ENCODE measurements around the gene STX16. TPM values are rescaled to one million over a fixed set of nuclear protein-coding genes. Genes with fewer than 3 reads are reported as not detected.

The STX16 gene
- total and polyA plus RNA-seq, 9 of the 15 experiments (the other 6 are each of a cell fraction or from before 2014, with no cell fraction given), result 4.4 to 43.5 (median 14.7) TPM

- Histone ChIP-seq H3K36me3 (ENCODE audit: control insufficient read depth, insufficient read depth, low read length) (no peaks in the 10 kb centered on the region; the same call in 2 of the 3 replicates), H2AFZ (ENCODE audit: low read depth, low read length) (no peak overlapping the region), H3K9me3 (replicated peaks; ENCODE audit: control insufficient read depth, insufficient read depth, low read depth, low read length) (no peaks in the 10 kb centered on the region), H3K79me2 (ENCODE audit: control insufficient read depth, insufficient read depth, low read length) (no peaks in the 10 kb centered on the region), H3K27ac (ENCODE audit: extremely low read depth, low read depth, low read length) (no peak overlapping the region), H4K20me1 (replicated peaks; ENCODE audit: control insufficient read depth, insufficient read depth, low read length) (no peaks in the 10 kb centered on the region), H3K4me2 (ENCODE audit: insufficient read depth, low read length) (no peak overlapping the region), H3K9ac (ENCODE audit: insufficient read depth in 1 of 2, low read depth in 2 of 2, low read length in 2 of 2) (no peak overlapping the region; a peak in 1 of 4 replicates), H3K4me3 (no peak overlapping the region), H3K27me3 (ENCODE audit: control insufficient read depth in 2 of 2, insufficient read depth in 2 of 2, low read length in 2 of 2) (no peaks in the 10 kb centered on the region), H3K4me1 (replicated peaks in 1 of 2; ENCODE audit: control insufficient read depth in 2 of 2, insufficient read depth in 2 of 2, low read length in 2 of 2) (peaks cover 3 to 19% of the 10 kb centered on the region in 2 experiments; a peak in 3 of 5 replicates), H3K9me1 (ENCODE audit: control insufficient read depth, insufficient read depth, low read length) (no peaks in the 10 kb centered on the region)
- BruUV-seq (replicated peaks), result no TSS peak
- DNase-seq (ENCODE audit: extremely low read depth in 1 of 4, low spot score in 3 of 4) (no peak), ATAC-seq (no peak), FAIRE-seq (no peak)
- intact Hi-C loops (cut with micrococcal nuclease) (no loop called here), in situ Hi-C loops (cut with MboI) (no loop called here)
- CTCF ChIA-PET (ENCODE audit: low intra/inter-chr PET ratio), result no interaction called here
- WGBS (ENCODE audit: insufficient coverage, low coverage, missing lambda C conversion rate), result 71% methylated on average over 17 of the region's 29 CpGs
- POLR2A ChIA-PET, result interaction anchor here (0.6 to 1.5 kb wide), 2 partner anchors 11 to 15 kb away, joined by 3 to 4 read pairs; no protein-coding TSS in a partner anchor
- TF ChIP-seq E4F1 (CRISPR knock-in tag; IDR thresholded peaks at IDR 0.05; ENCODE audit: borderline replicate concordance) (no peak), SUPT5H (IDR thresholded peaks at IDR 0.05) (no peak), YY1 (IDR thresholded peaks at IDR 0.05; ENCODE audit: borderline replicate concordance in 1 of 3, control insufficient read depth in 1 of 3, extremely low read depth in 1 of 3, insufficient read depth in 3 of 3, insufficient read length in 1 of 3, insufficient replicate concordance in 2 of 3, low read depth in 1 of 3, low read length in 2 of 3) (no peak), JUNB (CRISPR knock-in tag; conservative IDR thresholded peaks at IDR 0.05) (no peak), STAT6 (CRISPR knock-in tag; IDR thresholded peaks at IDR 0.05) (no peak), PRPF4 (IDR thresholded peaks at IDR 0.05; ENCODE audit: insufficient read depth, low read depth, low read length, poor library complexity, severe bottlenecking) (no peak)
Measured at GRCh38 chr20:58701431-58702160, 50.5 kb downstream of the STX16 start.
